Limb (tissue), 2 donors: ENCODE measurements around the gene SLC7A1.
A peak's percentile ranks its signal among the peaks of the same experiment; 100 is the strongest.

Experiments used
- DNase-seq, 2 donors: peaks; one replicate each; pipeline ENCODE4 v3.0.0-alpha.2; 2016; ENCODE audit errors: extremely low spot score in 2 of 2

The SLC7A1 gene

GRCh38 chr13:29491248-29491647, 104.2 kb downstream of the SLC7A1 start:
- no peak for DNase-seq

- no peak for DNase-seq
These were observed 105.0 kb downstream of the SLC7A1 start for GRCh38 chr13:29490561-29490885.

- no peak for DNase-seq
These were observed 105.6 kb downstream of the SLC7A1 start for GRCh38 chr13:29489650-29490560.

GRCh38 chr13:29487466-29488454, 107.7 kb downstream of the SLC7A1 start:
- no peak for DNase-seq

GRCh38 chr13:29486551-29486950, 108.9 kb downstream of the SLC7A1 start:
- DNase-seq: no peak

- no peak for DNase-seq
These were observed 110.7 kb downstream of the SLC7A1 start for GRCh38 chr13:29484796-29485195.

- no peak for DNase-seq
These were observed 111.3 kb downstream of the SLC7A1 start for GRCh38 chr13:29484236-29484635.

- no peak for DNase-seq
These were observed 111.9 kb downstream of the SLC7A1 start for GRCh38 chr13:29483623-29484022.

GRCh38 chr13:29483211-29483610, 112.3 kb downstream of the SLC7A1 start:
- no peak for DNase-seq

- DNase-seq: no peak
These were observed 113.0 kb downstream of the SLC7A1 start for GRCh38 chr13:29482504-29482903.

GRCh38 chr13:29481603-29482002, 113.9 kb downstream of the SLC7A1 start:
- no peak for DNase-seq

- no peak for DNase-seq
These were observed 114.5 kb downstream of the SLC7A1 start for GRCh38 chr13:29480893-29481525.

- DNase-seq: no peak
These were observed 115.6 kb downstream of the SLC7A1 start for GRCh38 chr13:29479716-29480492.

- no peak for DNase-seq
These were observed 119.4 kb downstream of the SLC7A1 start for GRCh38 chr13:29476046-29476445.

GRCh38 chr13:29474991-29475390, 120.5 kb downstream of the SLC7A1 start:
- DNase-seq: no peak

GRCh38 chr13:29473166-29473565, 122.3 kb downstream of the SLC7A1 start:
- DNase-seq: peak in 1 of 2 donors; percentile 21

- no peak for DNase-seq
These were observed 123.0 kb downstream of the SLC7A1 start for GRCh38 chr13:29472332-29472961.

- DNase-seq: no peak
These were observed 123.9 kb downstream of the SLC7A1 start for GRCh38 chr13:29471551-29471950.

- DNase-seq: peak in 1 of 2 donors; percentile 18
These were observed 129.7 kb downstream of the SLC7A1 start for GRCh38 chr13:29465741-29466293.

GRCh38 chr13:29464105-29464679, 131.3 kb downstream of the SLC7A1 start:
- no peak for DNase-seq
